OCI-LY1 (cell line): ENCODE data around the gene LAG3.

Source experiments
- CTCF ChIP-seq: fragments of 200-600 bp; sonication (generic), shearing (Covaris generic); IDR thresholded peaks from 2 replicates; pipeline ENCODE4 v1.5.1; 2017; ENCODE audit warnings: mild to moderate bottlenecking, antibody characterized with exemption, low read length, moderate library complexity, mixed read lengths
- EZH2 ChIP-seq: fragments of 200-600 bp; sonication (generic), shearing (Covaris generic); IDR thresholded peaks from 2 replicates; pipeline ENCODE4 v1.8.0; 2017; ENCODE audit warnings: borderline replicate concordance, mixed run types, mild to moderate bottlenecking, antibody characterized with exemption, low read length, moderate library complexity, mixed read lengths

- TF ChIP-seq CTCF (no peak), EZH2 (no peak)
Observed at GRCh38 chr12:6821591-6822425, 49.5 kb downstream of the LAG3 start, which contains the start of gene GPR162.
